H1 (cell line): ENCODE data around the gene NRXN3. TPM values are rescaled to one million over a fixed set of nuclear protein-coding genes. Genes with fewer than 3 reads are reported as not detected.

Experiments
- CTCF ChIA-PET: fragments of 300-600 bp; sonication (Branson Sonifier 250); formaldehyde crosslinking; loops from one replicate; lab custom pipeline; 2021; ENCODE audit not compliant: partially characterized antibody; lab: Charles Lee
- POLR2A ChIA-PET: fragments of 300-600 bp; sonication (Branson Sonifier 250); formaldehyde crosslinking; loops from one replicate; lab custom pipeline; 2021; ENCODE audit warnings: inconsistent platforms; ENCODE audit not compliant: partially characterized antibody; lab: Charles Lee
- DNase-seq, 2 experiments: peaks; one replicate each; pipeline versions ENCODE4 v3.0.0 to v3.0.0-alpha.2; 2010 to 2022; ENCODE audit warnings: low spot score in 2 of 2, low read depth in 1 of 2, mixed read lengths in 1 of 2
- FAIRE-seq: peaks from 2 replicates; lab custom pipeline; 2011; peaks lifted over from hg19 to GRCh38; lab: Jason Lieb, UNC
- H2AFZ ChIP-seq: 2 replicates; pipeline ENCODE4 v1.8.1; 2012; ENCODE audit warnings: low read length, inconsistent platforms
- H2AK5ac ChIP-seq: 2 replicates; pipeline ENCODE4 v1.6.1; 2013; ENCODE audit warnings: low read depth, low read length
- H2BK120ac ChIP-seq: replicated peaks from 2 replicates; pipeline ENCODE3; 2013; ENCODE audit warnings: low read depth, low read length, inconsistent platforms
- H2BK12ac ChIP-seq: 2 replicates; pipeline ENCODE4 v1.6.1; 2013; ENCODE audit warnings: low read depth, low read length
- H2BK15ac ChIP-seq: 2 replicates; pipeline ENCODE4 v1.6.1; 2013; ENCODE audit warnings: low read length
- H2BK20ac ChIP-seq: 2 replicates; pipeline ENCODE4 v1.6.1; 2013; ENCODE audit warnings: low read length
- H2BK5ac ChIP-seq: 2 replicates; pipeline ENCODE4 v1.6.1; 2013; ENCODE audit warnings: low read depth, low read length
- H3K14ac ChIP-seq: 2 replicates; pipeline ENCODE4 v1.6.1; 2013; ENCODE audit warnings: inconsistent platforms; ENCODE audit not compliant: insufficient read length
- H3K18ac ChIP-seq: 2 replicates; pipeline ENCODE4 v1.6.1; 2013; ENCODE audit warnings: low read length; ENCODE audit errors: extremely low read depth
- H3K23ac ChIP-seq: 2 replicates; pipeline ENCODE4 v1.6.1; 2013; ENCODE audit warnings: inconsistent platforms; ENCODE audit not compliant: insufficient read length
- H3K23me2 ChIP-seq: 2 replicates; pipeline ENCODE4 v1.6.1; 2013; ENCODE audit warnings: low read depth, low read length
- H3K27ac ChIP-seq: 2 replicates; pipeline ENCODE4 v1.6.1; 2011; ENCODE audit warnings: low read depth, low read length, inconsistent platforms
- H3K27me3 ChIP-seq, 4 experiments: replicated peaks in 1 of 4; 1 replicate in 1 of 4; 2 replicates in 3 of 4; pipeline versions ENCODE4 v1.6.1 to v1.8.1; 2011 to 2013; ENCODE audit warnings: low read length in 3 of 4, mild to moderate bottlenecking in 3 of 4, inconsistent platforms in 2 of 4, mixed read lengths in 2 of 4, moderate library complexity in 1 of 4; ENCODE audit not compliant: control insufficient read depth in 3 of 4, insufficient read depth in 3 of 4; ENCODE audit errors: extremely low read depth in 1 of 4
- H3K36me3 ChIP-seq, 4 experiments: 2 replicates each; pipeline versions ENCODE4 v1.6.1 to v1.8.1; 2011 to 2013; ENCODE audit warnings: mild to moderate bottlenecking in 4 of 4, low read length in 3 of 4, moderate library complexity in 2 of 4, control low read depth in 1 of 4, inconsistent platforms in 1 of 4; ENCODE audit not compliant: insufficient read depth in 4 of 4, control insufficient read depth in 2 of 4
- H3K4ac ChIP-seq: replicated peaks from 2 replicates; pipeline ENCODE3; 2013; ENCODE audit warnings: low read length, low read depth, mixed read lengths, inconsistent platforms; ENCODE audit not compliant: insufficient read length
- H3K4me1 ChIP-seq, 4 experiments: replicated peaks in 1 of 4; 1 replicate in 1 of 4; 2 replicates in 3 of 4; pipeline versions ENCODE4 v1.6.1 to v1.8.1; 2011 to 2013; ENCODE audit warnings: low read length in 3 of 4, inconsistent platforms in 2 of 4, mixed read lengths in 1 of 4; ENCODE audit not compliant: insufficient read depth in 4 of 4, control insufficient read depth in 3 of 4
- H3K4me2 ChIP-seq, 2 experiments: 2 replicates each; pipeline versions ENCODE4 v1.6.1 to v1.8.1; 2011 to 2013; ENCODE audit warnings: low read depth in 2 of 2, low read length in 2 of 2, control low read depth in 1 of 2, inconsistent platforms in 1 of 2, mild to moderate bottlenecking in 1 of 2; ENCODE audit not compliant: insufficient read depth in 1 of 2
- H3K4me3 ChIP-seq, 4 experiments: fragments of 200-600, 300-600 bp in 1 of 4; sonication (generic), shearing (Covaris generic), sonication (Bioruptor Twin) in 1 of 4; 2 replicates each; pipeline versions ENCODE4 v1.5.1 to v1.8.1; 2011 to 2016; ENCODE audit warnings: low read length in 4 of 4, low read depth in 3 of 4, control low read depth in 2 of 4, inconsistent platforms in 2 of 4, mild to moderate bottlenecking in 2 of 4, mixed read lengths in 1 of 4, moderate library complexity in 1 of 4; ENCODE audit not compliant: insufficient read depth in 2 of 4; ENCODE audit errors: extremely low read depth in 1 of 4
- H3K56ac ChIP-seq: replicated peaks from 2 replicates; pipeline ENCODE3; 2013; ENCODE audit warnings: low read depth, mild to moderate bottlenecking, mixed read lengths, low read length, inconsistent platforms; ENCODE audit not compliant: insufficient read length
- H3K79me1 ChIP-seq: 2 replicates; pipeline ENCODE4 v1.6.1; 2013; ENCODE audit warnings: low read depth, low read length, control low read depth
- H3K79me2 ChIP-seq, 2 experiments: 2 replicates each; pipeline versions ENCODE4 v1.6.1 to v1.8.1; 2012 to 2013; ENCODE audit warnings: low read length in 2 of 2, mild to moderate bottlenecking in 2 of 2, inconsistent platforms in 1 of 2; ENCODE audit not compliant: insufficient read depth in 2 of 2, control insufficient read depth in 1 of 2
- H3K9ac ChIP-seq, 4 experiments: replicated peaks in 1 of 4; 1 replicate in 1 of 4; 2 replicates in 3 of 4; pipeline versions ENCODE4 v1.6.1 to v1.8.1; 2011 to 2013; ENCODE audit warnings: low read depth in 3 of 4, low read length in 3 of 4, control low read depth in 2 of 4, mild to moderate bottlenecking in 2 of 4, moderate library complexity in 2 of 4, inconsistent platforms in 1 of 4; ENCODE audit errors: extremely low read depth in 1 of 4
- H3K9me3 ChIP-seq, 2 experiments: 2 replicates each; pipeline versions ENCODE4 v1.6.1 to v1.8.1; 2012 to 2013; ENCODE audit warnings: mild to moderate bottlenecking in 2 of 2, moderate library complexity in 2 of 2, control low read depth in 1 of 2, inconsistent platforms in 1 of 2, low read depth in 1 of 2, low read length in 1 of 2, mixed read lengths in 1 of 2; ENCODE audit not compliant: insufficient read depth in 2 of 2
- H4K20me1 ChIP-seq, 2 experiments: replicated peaks in 1 of 2; 2 replicates each; pipeline versions ENCODE3 to v1.8.1; 2011 to 2013; ENCODE audit warnings: inconsistent platforms in 2 of 2, low read length in 2 of 2, mild to moderate bottlenecking in 1 of 2; ENCODE audit not compliant: insufficient read depth in 2 of 2, control insufficient read depth in 1 of 2
- H4K5ac ChIP-seq: 2 replicates; pipeline ENCODE4 v1.6.1; 2013; ENCODE audit warnings: low read length, low read depth, mixed read lengths, inconsistent platforms; ENCODE audit not compliant: insufficient read length
- H4K8ac ChIP-seq: 2 replicates; pipeline ENCODE4 v1.8.0; 2013; ENCODE audit warnings: mild to moderate bottlenecking, moderate library complexity, low read length, inconsistent platforms; ENCODE audit not compliant: insufficient read depth; ENCODE audit errors: extremely low read depth
- H4K91ac ChIP-seq: replicated peaks from 2 replicates; pipeline ENCODE3; 2013; ENCODE audit warnings: low read length, mixed read lengths, inconsistent platforms; ENCODE audit not compliant: insufficient read length
- CBX8 ChIP-seq: fragments of 300-800, 300-1000 bp; sonication (generic); IDR thresholded peaks from 2 replicates; pipeline ENCODE4 v1.7.1; 2016; ENCODE audit warnings: low read depth, low read length, borderline replicate concordance
- CREB1 ChIP-seq: IDR thresholded peaks from 2 replicates; pipeline ENCODE4 v1.6.1; 2012; ENCODE audit warnings: inconsistent platforms
- CTBP2 ChIP-seq: IDR thresholded peaks from 2 replicates; pipeline ENCODE4 v1.7.0; 2011; ENCODE audit warnings: borderline replicate concordance, mild to moderate bottlenecking, moderate library complexity, mixed read lengths, low read length; ENCODE audit not compliant: insufficient read depth, insufficient read length
- EP300 ChIP-seq, 2 experiments: IDR thresholded peaks; 1 replicate in 1 of 2; 2 replicates in 1 of 2; pipeline ENCODE4 v1.6.1; 2011 to 2012; ENCODE audit warnings: low read depth in 2 of 2, low read length in 2 of 2, mild to moderate bottlenecking in 2 of 2, borderline replicate concordance in 1 of 2, inconsistent platforms in 1 of 2, moderate library complexity in 1 of 2
- MAX ChIP-seq: IDR thresholded peaks from 2 replicates; pipeline ENCODE4 v1.6.1; 2012; ENCODE audit warnings: inconsistent platforms
- RNF2 ChIP-seq: fragments of 200-900, 300-1000 bp; sonication (generic); IDR thresholded peaks from 2 replicates; pipeline ENCODE4 v1.7.1; 2016; ENCODE audit warnings: borderline replicate concordance, low read depth, mild to moderate bottlenecking, antibody characterized with exemption, low read length; ENCODE audit not compliant: poor library complexity, severe bottlenecking; ENCODE audit errors: missing control alignments
- TBP ChIP-seq: IDR thresholded peaks from 2 replicates; pipeline ENCODE4 v1.6.1; 2011; ENCODE audit warnings: low read depth, low read length, improper control_type of control experiment
- WGBS, 2 experiments: shearing (Covaris generic) in 1 of 2; methylation state at CpG; one replicate each; pipeline versions ENCODE4 v1.1.6 to v1.1.7; 2013 to 2015; ENCODE audit warnings: low lambda C conversion rate in 2 of 2, mixed read lengths in 2 of 2, inconsistent platforms in 1 of 2, low coverage in 1 of 2, missing lambda C conversion rate in 1 of 2; ENCODE audit not compliant: insufficient replicate concordance in 2 of 2, insufficient coverage in 1 of 2, insufficient read length in 1 of 2; ENCODE audit errors: extremely low coverage in 1 of 2, missing lambda C conversion rate in 1 of 2; 5-methylcytosine and 5-hydroxymethylcytosine counted together
- polyA plus RNA-seq, 7 experiments: library from polyadenylated mRNA; depleted of rRNA in 3 of 7; stranded (reverse) in 5 of 7; unstranded in 2 of 7; fragments of >200 nt in 5 of 7; fragments of 200-250 nt in 2 of 7; gene quantifications; 1 replicate in 5 of 7; 2 replicates in 1 of 7; 4 replicates in 1 of 7; pipeline versions ENCODE4 v1.2.1 to v1.2.3, GENCODE V29; 2011 to 2013; ENCODE audit warnings: missing spikeins in 2 of 7, mixed read lengths in 2 of 7
- total RNA-seq: library from RNA; stranded (reverse); fragmentation: NEBNext Ultra II Directional; extraction: Animal tissue kit (Norgen Biotek cat#: 25700); gene quantifications from 2 replicates; pipeline ENCODE4 v1.2.1, GENCODE V29; 2021

NRXN3 gene
- total and polyA plus RNA-seq, 2 of the 8 experiments (the other 6 are each of a cell fraction or from before 2014, with no cell fraction given): 2.6 to 4.1 TPM

GRCh38 chr14:79534703-79535353 is 1364.7 kb downstream of the NRXN3 start:
- Histone ChIP-seq H3K4me2 (no peak overlapping the region), H3K27ac (no peak overlapping the region), H4K20me1 (no peaks in the 10 kb centered on the region), H3K79me1 (no peaks in the 10 kb centered on the region), H2BK5ac (no peak overlapping the region), H2BK12ac (no peak overlapping the region), H4K8ac (no peak overlapping the region), H3K56ac (no peak overlapping the region), H3K4ac (no peak overlapping the region), H2BK20ac (no peak overlapping the region), H3K79me2 (no peaks in the 10 kb centered on the region), H3K14ac (no peak overlapping the region), H3K9me3 (no peaks in the 10 kb centered on the region), H2AFZ (no peak overlapping the region), H3K4me1 (peaks cover 0 to 2% (median under 1%) of the 10 kb centered on the region in 4 experiments; a peak in 1 of 7 replicates), H3K9ac (no peak overlapping the region), H3K4me3 (no peak overlapping the region), H2BK15ac (no peak overlapping the region), H4K5ac (no peak overlapping the region), H3K23ac (no peak overlapping the region), H2AK5ac (no peak overlapping the region), H3K36me3 (no peaks in the 10 kb centered on the region), H3K27me3 (no peaks in the 10 kb centered on the region), H2BK120ac (no peak overlapping the region), H3K18ac (no peak overlapping the region; the same call in 1 of the 2 replicates), H3K23me2 (no peaks in the 10 kb centered on the region), H4K91ac (no peak overlapping the region)
- FAIRE-seq: no peak
- POLR2A ChIA-PET: no interaction called here
- 60% methylated on average over 8 of the region's 8 CpGs; no CpG with 5 or more reads in 1 of the 2 experiments for WGBS, 2 experiments
- CTCF ChIA-PET: interaction anchor here (1.5 to 6.1 kb wide), 2 partner anchors 11 to 260 kb away, joined by 3 to 41 read pairs; no protein-coding TSS in a partner anchor
- DNase-seq: no peak
- TF ChIP-seq CTBP2 (no peak), CREB1 (no peak), RNF2 (no peak), EP300 (IDR thresholded peaks at IDR 0.05; ENCODE audit: borderline replicate concordance in 1 of 2, low read depth in 2 of 2, low read length in 2 of 2) (no peak), CBX8 (no peak), MAX (no peak), TBP (no peak)
